CD14-positive monocyte (primary cell): ENCODE data around the gene SLC7A10. TPM values are rescaled to one million over a fixed set of nuclear protein-coding genes. Genes with fewer than 3 reads are reported as not detected.

Experiments
- DNase-seq, 3 donors: peaks; one replicate each; pipeline ENCODE4 v3.0.0-alpha.2; 2011 to 2022
- H2AFZ ChIP-seq: 2 replicates; pipeline ENCODE4 v1.6.0; 2012; ENCODE audit warnings: mild to moderate bottlenecking, low read depth, low read length, inconsistent platforms; ENCODE audit not compliant: insufficient read depth, poor library complexity, severe bottlenecking
- H3K27ac ChIP-seq, 2 donors: 1 replicate in 1 of 2; 2 replicates in 1 of 2; pipeline ENCODE4 v1.5.1; 2012 to 2013; ENCODE audit warnings: low read length in 2 of 2, control low read depth in 1 of 2, inconsistent platforms in 1 of 2, low read depth in 1 of 2, mild to moderate bottlenecking in 1 of 2
- H3K27me3 ChIP-seq, 2 donors: one replicate each; pipeline versions ENCODE4 v1.6.0 to v1.6.1; 2011 to 2013; ENCODE audit warnings: low read length in 2 of 2; ENCODE audit not compliant: control insufficient read depth in 2 of 2, insufficient read depth in 2 of 2
- H3K36me3 ChIP-seq, 2 donors: replicated peaks in 1 of 2; 1 replicate in 1 of 2; 2 replicates in 1 of 2; pipeline versions ENCODE4 v1.5.1 to v1.6.1; 2012 to 2013; ENCODE audit warnings: low read length in 2 of 2, control low read depth in 1 of 2, inconsistent platforms in 1 of 2, mild to moderate bottlenecking in 1 of 2; ENCODE audit not compliant: insufficient read depth in 2 of 2, control insufficient read depth in 1 of 2
- H3K4me1 ChIP-seq, 2 donors: 1 replicate in 1 of 2; 2 replicates in 1 of 2; pipeline versions ENCODE4 v1.5.1 to v1.6.1; 2012 to 2013; ENCODE audit warnings: low read length in 2 of 2, control low read depth in 1 of 2, inconsistent platforms in 1 of 2, mild to moderate bottlenecking in 1 of 2, moderate library complexity in 1 of 2; ENCODE audit not compliant: insufficient read depth in 2 of 2, control insufficient read depth in 1 of 2
- H3K4me2 ChIP-seq: replicated peaks from 2 replicates; pipeline ENCODE3; 2012; ENCODE audit warnings: low read length, moderate library complexity, mild to moderate bottlenecking; ENCODE audit not compliant: poor library complexity, severe bottlenecking; ENCODE audit errors: extremely low read depth
- H3K4me3 ChIP-seq, 3 experiments: fragments of 200-600 bp in 1 of 3; sonication (generic) in 1 of 3; replicated peaks in 1 of 3; 1 replicate in 2 of 3; 2 replicates in 1 of 3; pipeline ENCODE4 v1.5.1; 2011 to 2013; ENCODE audit warnings: low read length in 3 of 3, mild to moderate bottlenecking in 3 of 3, control low read depth in 2 of 3, low read depth in 2 of 3, inconsistent platforms in 1 of 3, moderate library complexity in 1 of 3
- H3K79me2 ChIP-seq: 2 replicates; pipeline ENCODE4 v1.6.0; 2012; ENCODE audit warnings: mild to moderate bottlenecking, control low read depth, inconsistent platforms, low read length, moderate library complexity; ENCODE audit not compliant: insufficient read depth
- H3K9ac ChIP-seq: 2 replicates; pipeline ENCODE4 v1.6.0; 2017; ENCODE audit warnings: low read length, mild to moderate bottlenecking; ENCODE audit not compliant: insufficient read depth, poor library complexity, severe bottlenecking
- H3K9me3 ChIP-seq, 2 donors: replicated peaks in 1 of 2; 1 replicate in 1 of 2; 2 replicates in 1 of 2; pipeline versions ENCODE4 v1.5.1 to v1.6.1; 2012 to 2013; ENCODE audit warnings: low read length in 2 of 2, control low read depth in 1 of 2; ENCODE audit not compliant: control insufficient read depth in 1 of 2, insufficient read depth in 1 of 2
- H4K20me1 ChIP-seq: 2 replicates; pipeline ENCODE4 v1.6.0; 2012; ENCODE audit warnings: mild to moderate bottlenecking, low read length, control low read depth, moderate library complexity; ENCODE audit not compliant: insufficient read depth
- H3K27ac Mint-ChIP-seq, 7 donors: one replicate each; pipeline ENCODE4 v1.8.0; 2020; ENCODE audit warnings: mild to moderate bottlenecking in 7 of 7, mixed read lengths in 7 of 7, moderate library complexity in 6 of 7, inconsistent platforms in 2 of 7
- H3K27me3 Mint-ChIP-seq, 3 donors: one replicate each; pipeline ENCODE4 v1.8.0; 2021 to 2022; ENCODE audit warnings: low read depth in 3 of 3, mild to moderate bottlenecking in 3 of 3, mixed read lengths in 3 of 3, moderate library complexity in 3 of 3, inconsistent platforms in 1 of 3
- H3K36me3 Mint-ChIP-seq, 2 donors: one replicate each; pipeline ENCODE4 v1.8.0; 2020; ENCODE audit warnings: mixed read lengths in 2 of 2, inconsistent platforms in 1 of 2, mild to moderate bottlenecking in 1 of 2
- H3K4me1 Mint-ChIP-seq: one replicate; pipeline ENCODE4 v1.8.0; 2020; ENCODE audit warnings: mild to moderate bottlenecking, mixed read lengths
- H3K4me3 Mint-ChIP-seq, 2 donors: one replicate each; pipeline ENCODE4 v1.8.0; 2020; ENCODE audit warnings: mild to moderate bottlenecking in 2 of 2, mixed read lengths in 2 of 2, moderate library complexity in 1 of 2
- H3K9me3 Mint-ChIP-seq, 7 donors: one replicate each; pipeline ENCODE4 v1.8.0; 2020 to 2022; ENCODE audit warnings: mixed read lengths in 7 of 7, mild to moderate bottlenecking in 6 of 7, moderate library complexity in 6 of 7, inconsistent platforms in 2 of 7
- WGBS: methylation state at CpG from one replicate; pipeline ENCODE4 v1.1.5; 2013; ENCODE audit warnings: missing lambda C conversion rate; ENCODE audit not compliant: insufficient coverage; 5-methylcytosine and 5-hydroxymethylcytosine counted together
- intact Hi-C, 2 donors: fragments of 100-400 bp; cut with micrococcal nuclease; formaldehyde crosslinking; loops; one replicate each; pipeline versions ENCODE4 v1.15.0 to v1.15.1; 2023
- polyA plus RNA-seq, 3 donors: library from polyadenylated mRNA; depleted of rRNA in 1 of 3; unstranded in 2 of 3; stranded (reverse) in 1 of 3; fragments of 300-500 nt in 2 of 3; fragments of >200 nt in 1 of 3; fragmentation: Illumina TruSeq in 2 of 3; gene quantifications; 1 replicate in 2 of 3; 2 replicates in 1 of 3; pipeline ENCODE4 v1.2.3, GENCODE V29; 2012 to 2021
- TF ChIP-seq, protein P1 (sequence below): fragments of 200-600 bp; IDR thresholded peaks from one replicate; pipeline ENCODE4 v1.8.0; 2022; ENCODE audit warnings: antibody characterized with exemption, mild to moderate bottlenecking

Gene SLC7A10
- polyA plus RNA-seq, 3 donors = 0.52 TPM; not detected in 2

DNA sequence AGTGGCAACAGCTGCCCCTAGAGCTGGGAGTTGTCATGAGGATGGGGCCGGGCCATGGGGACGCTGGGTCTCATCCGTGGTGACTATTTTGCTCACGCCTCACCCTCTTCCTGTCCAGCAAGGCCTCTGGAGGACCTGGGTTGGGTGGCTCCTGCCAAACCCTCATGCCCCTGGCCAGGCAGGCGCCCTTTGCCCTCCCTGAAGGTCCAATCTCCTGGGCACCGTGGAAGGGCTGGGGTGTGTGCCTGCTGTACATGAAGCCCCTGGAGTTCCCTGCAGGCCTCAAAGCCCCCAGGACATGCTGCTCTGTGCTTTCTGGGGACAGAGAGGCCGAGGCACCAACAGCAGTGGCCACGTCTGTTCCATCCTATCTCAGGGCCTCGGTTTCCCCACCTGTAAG, 17.7 kb downstream of the SLC7A10 start:
- H4K20me1 ChIP-seq = no peaks in the 10 kb centered on the region
- DNase-seq = no peak
- no peak overlapping the region for H2AFZ ChIP-seq
- no peak overlapping the region for H3K4me2 ChIP-seq
- no peak overlapping the region for H3K9ac ChIP-seq
- no peaks in the 10 kb centered on the region for H3K79me2 ChIP-seq
- TF ChIP-seq, protein P1, sequence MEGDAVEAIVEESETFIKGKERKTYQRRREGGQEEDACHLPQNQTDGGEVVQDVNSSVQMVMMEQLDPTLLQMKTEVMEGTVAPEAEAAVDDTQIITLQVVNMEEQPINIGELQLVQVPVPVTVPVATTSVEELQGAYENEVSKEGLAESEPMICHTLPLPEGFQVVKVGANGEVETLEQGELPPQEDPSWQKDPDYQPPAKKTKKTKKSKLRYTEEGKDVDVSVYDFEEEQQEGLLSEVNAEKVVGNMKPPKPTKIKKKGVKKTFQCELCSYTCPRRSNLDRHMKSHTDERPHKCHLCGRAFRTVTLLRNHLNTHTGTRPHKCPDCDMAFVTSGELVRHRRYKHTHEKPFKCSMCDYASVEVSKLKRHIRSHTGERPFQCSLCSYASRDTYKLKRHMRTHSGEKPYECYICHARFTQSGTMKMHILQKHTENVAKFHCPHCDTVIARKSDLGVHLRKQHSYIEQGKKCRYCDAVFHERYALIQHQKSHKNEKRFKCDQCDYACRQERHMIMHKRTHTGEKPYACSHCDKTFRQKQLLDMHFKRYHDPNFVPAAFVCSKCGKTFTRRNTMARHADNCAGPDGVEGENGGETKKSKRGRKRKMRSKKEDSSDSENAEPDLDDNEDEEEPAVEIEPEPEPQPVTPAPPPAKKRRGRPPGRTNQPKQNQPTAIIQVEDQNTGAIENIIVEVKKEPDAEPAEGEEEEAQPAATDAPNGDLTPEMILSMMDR = no peak
- Mint-ChIP-seq H3K9me3 (no peaks in the 10 kb centered on the region), H3K36me3 (peaks cover 18 to 44% of the 10 kb centered on the region in 2 donors), H3K4me3 (no peak overlapping the region), H3K27me3 (no peaks in the 10 kb centered on the region), H3K4me1 (peaks cover 10% of the 10 kb centered on the region), H3K27ac (peak overlapping the region in 1 of 7 donors; percentile 30)
- H3K9me3 ChIP-seq = no peaks in the 10 kb centered on the region
- intact Hi-C loops = no loop called here
- no peaks in the 10 kb centered on the region for H3K27me3 ChIP-seq
- peaks cover 12 to 13% of the 10 kb centered on the region in 2 donors for H3K4me1 ChIP-seq
- WGBS = 83% methylated on average over 9 of the region's 9 CpGs
- peaks cover 41 to 49% of the 10 kb centered on the region in 2 donors for H3K36me3 ChIP-seq
- H3K27ac ChIP-seq = no peak overlapping the region
- no peak overlapping the region for H3K4me3 ChIP-seq

DNA sequence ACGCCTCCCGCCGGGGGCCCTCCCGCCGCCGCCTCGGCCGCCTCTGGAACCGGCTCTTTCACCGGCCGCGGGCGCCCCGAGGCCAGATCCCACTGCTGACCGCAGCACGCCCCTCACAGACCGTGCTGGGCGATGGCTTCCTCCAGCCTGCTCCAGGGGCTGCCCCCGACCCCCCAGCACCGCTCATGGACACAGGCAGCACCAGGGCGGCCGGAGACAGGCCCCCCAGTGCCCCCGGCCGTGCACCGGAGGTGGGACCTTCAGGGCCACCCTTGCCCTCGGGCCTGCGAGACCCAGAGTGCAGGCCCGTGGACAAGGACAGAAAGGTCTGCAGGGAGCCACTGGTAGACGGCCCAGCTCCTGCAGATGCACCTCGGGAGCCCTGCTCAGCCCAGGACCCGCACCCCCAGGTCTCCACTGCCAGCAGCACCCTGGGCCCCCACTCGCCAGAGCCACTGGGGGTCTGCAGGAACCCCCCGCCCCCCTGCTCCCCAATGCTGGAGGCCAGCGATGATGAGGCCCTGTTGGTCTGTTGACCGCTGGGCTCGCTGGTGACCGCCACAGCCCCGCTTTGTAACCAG, 18.5 kb downstream of the SLC7A10 start:
- H3K4me1 Mint-ChIP-seq = peaks cover 10% of the 10 kb centered on the region
- peaks cover 47 to 57% of the 10 kb centered on the region in 2 donors for H3K36me3 ChIP-seq
- H3K4me2 ChIP-seq = no peak overlapping the region
- no peaks in the 10 kb centered on the region for H3K27me3 ChIP-seq
- no peak overlapping the region for H3K27ac ChIP-seq
- H3K9me3 Mint-ChIP-seq = no peaks in the 10 kb centered on the region
- no peak overlapping the region for H3K9ac ChIP-seq
- no peak overlapping the region for H3K4me3 Mint-ChIP-seq
- H3K9me3 ChIP-seq = no peaks in the 10 kb centered on the region
- TF ChIP-seq, protein P1 = no peak
- DNase-seq = no peak
- no peaks in the 10 kb centered on the region for H4K20me1 ChIP-seq
- no peak overlapping the region for H3K4me3 ChIP-seq
- H3K79me2 ChIP-seq = no peaks in the 10 kb centered on the region
- H3K27me3 Mint-ChIP-seq = no peaks in the 10 kb centered on the region
- no peak overlapping the region for H2AFZ ChIP-seq
- peaks cover 24 to 50% of the 10 kb centered on the region in 2 donors for H3K36me3 Mint-ChIP-seq
- 94% methylated on average over 34 of the region's 38 CpGs for WGBS
- no peak overlapping the region for H3K27ac Mint-ChIP-seq
- H3K4me1 ChIP-seq = peaks cover 12 to 13% of the 10 kb centered on the region in 2 donors
- intact Hi-C loops = no loop called here
